ENCODE results near the gene MLH3.

- no peak for TF ChIP-seq EP300 (IDR thresholded peaks at IDR 0.05)
- TF ChIP-seq CTCF (IDR thresholded peaks at IDR 0.05) = no peak
- no peak for TF ChIP-seq POLR2A (IDR thresholded peaks at IDR 0.05; ENCODE audit: low read depth)
- no peak for TF ChIP-seq POLR2AphosphoS5 (IDR thresholded peaks at IDR 0.05)
These were observed 18.5 kb upstream of the MLH3 start for GRCh38 chr14:75069811-75070145.

Measured in esophagus muscularis mucosa (tissue), 4 donors.